OCI-LY3 (cell line): ENCODE measurements around the gene NEK9.

ENCODE experiments used
- EZH2phosphoT487 ChIP-seq: fragments of 200-600 bp; shearing (Covaris generic); IDR thresholded peaks from 2 replicates; pipeline ENCODE4 v1.6.1; 2018; ENCODE audit warnings: antibody characterized with exemption, mixed run types, low read depth
- TF ChIP-seq, protein P1 (sequence below): fragments of 200-600, 300-600 bp; sonication (generic); IDR thresholded peaks from 2 replicates; pipeline ENCODE4 v1.5.1; 2014; ENCODE audit warnings: antibody characterized with exemption, low read length, low read depth

DNA sequence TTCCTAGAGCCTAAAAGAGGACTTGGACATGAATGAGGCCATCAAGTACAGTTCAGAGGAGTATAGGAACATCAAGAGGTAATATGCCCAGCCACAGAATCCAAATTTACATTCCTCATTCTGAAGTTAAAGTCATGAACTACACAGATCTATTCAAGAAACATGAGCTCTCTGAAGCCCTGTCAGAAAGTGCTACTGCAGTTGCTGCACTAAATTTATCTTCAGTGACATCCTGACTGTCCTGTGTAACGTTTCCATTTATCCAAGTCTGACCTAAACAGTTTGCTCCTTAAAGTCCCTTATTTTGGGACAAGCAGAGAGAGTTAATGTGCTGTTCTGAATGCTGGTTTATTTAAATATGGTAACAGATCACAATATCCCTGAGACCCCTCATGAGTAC is 28.2 kb downstream of the NEK9 start:
- TF ChIP-seq, protein P1, sequence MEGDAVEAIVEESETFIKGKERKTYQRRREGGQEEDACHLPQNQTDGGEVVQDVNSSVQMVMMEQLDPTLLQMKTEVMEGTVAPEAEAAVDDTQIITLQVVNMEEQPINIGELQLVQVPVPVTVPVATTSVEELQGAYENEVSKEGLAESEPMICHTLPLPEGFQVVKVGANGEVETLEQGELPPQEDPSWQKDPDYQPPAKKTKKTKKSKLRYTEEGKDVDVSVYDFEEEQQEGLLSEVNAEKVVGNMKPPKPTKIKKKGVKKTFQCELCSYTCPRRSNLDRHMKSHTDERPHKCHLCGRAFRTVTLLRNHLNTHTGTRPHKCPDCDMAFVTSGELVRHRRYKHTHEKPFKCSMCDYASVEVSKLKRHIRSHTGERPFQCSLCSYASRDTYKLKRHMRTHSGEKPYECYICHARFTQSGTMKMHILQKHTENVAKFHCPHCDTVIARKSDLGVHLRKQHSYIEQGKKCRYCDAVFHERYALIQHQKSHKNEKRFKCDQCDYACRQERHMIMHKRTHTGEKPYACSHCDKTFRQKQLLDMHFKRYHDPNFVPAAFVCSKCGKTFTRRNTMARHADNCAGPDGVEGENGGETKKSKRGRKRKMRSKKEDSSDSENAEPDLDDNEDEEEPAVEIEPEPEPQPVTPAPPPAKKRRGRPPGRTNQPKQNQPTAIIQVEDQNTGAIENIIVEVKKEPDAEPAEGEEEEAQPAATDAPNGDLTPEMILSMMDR, result no peak
- no peak for TF ChIP-seq EZH2phosphoT487
